Measurements from ENCODE around the gene NRXN2.

NRXN2 gene

GRCh38 chr11:64736654-64737053, 13.7 kb upstream of the NRXN2 start:
- Histone ChIP-seq H3K36me3 (ENCODE audit: control insufficient read depth in 2 of 2, insufficient read depth in 1 of 2, low read length in 2 of 2) (no peaks in the 10 kb centered on the region), H3K4me3 (ENCODE audit: low read depth, low read length) (no peak overlapping the region), H3K9me3 (ENCODE audit: control insufficient read depth, insufficient read depth, low read depth, low read length) (no peaks in the 10 kb centered on the region), H3K4me1 (ENCODE audit: control insufficient read depth, insufficient read depth, low read length) (no peaks in the 10 kb centered on the region), H3K27ac (ENCODE audit: extremely low read depth, low read depth, low read length) (no peak overlapping the region)
- 0 out of 2 replicates have a peak, but pooled peaks have one; percentile 21 for TF ChIP-seq REST (tag by site-specific recombination; IDR thresholded peaks at IDR 0.05)
- no peak for TF ChIP-seq REPIN1 (tag by site-specific recombination; IDR thresholded peaks at IDR 0.05; ENCODE audit: low read depth)
- CTCF ChIA-PET, result interaction anchor here (0.7 to 1.4 kb wide), 2 partner anchors 31 to 48 kb away, joined by 3 to 4 read pairs; no protein-coding TSS in a partner anchor
- POLR2A ChIA-PET, result interaction anchor here (0.6 kb wide), 1 partner anchor 15 kb away, joined by 3 read pairs; no protein-coding TSS in a partner anchor

- Histone ChIP-seq H3K36me3 (ENCODE audit: control insufficient read depth in 2 of 2, insufficient read depth in 1 of 2, low read length in 2 of 2) (no peaks in the 10 kb centered on the region), H3K27ac (ENCODE audit: extremely low read depth, low read depth, low read length) (no peak overlapping the region), H3K4me3 (ENCODE audit: low read depth, low read length) (no peak overlapping the region), H3K4me1 (ENCODE audit: control insufficient read depth, insufficient read depth, low read length) (no peaks in the 10 kb centered on the region), H3K9me3 (ENCODE audit: control insufficient read depth, insufficient read depth, low read depth, low read length) (no peaks in the 10 kb centered on the region)
- POLR2A ChIA-PET, result interaction anchor here (0.6 kb wide), 2 partner anchors 14 to 28 kb away, joined by 3 read pairs; no protein-coding TSS in a partner anchor
- CTCF ChIA-PET, result interaction anchor here (0.7 to 1.4 kb wide), 5 partner anchors 8 to 47 kb away, joined by 3 to 6 read pairs (median 4); no protein-coding TSS in a partner anchor
- no peak for TF ChIP-seq KLF1 (tag by site-specific recombination; IDR thresholded peaks at IDR 0.05)
- no peak for TF ChIP-seq TCF7L2 (IDR thresholded peaks at IDR 0.05; ENCODE audit: borderline replicate concordance, low read depth, low read length)
- no peak for TF ChIP-seq ZNF114 (tag by site-specific recombination; IDR thresholded peaks at IDR 0.05)
- TF ChIP-seq ZNF280C (tag by site-specific recombination; IDR thresholded peaks at IDR 0.05), result no peak
- no peak for TF ChIP-seq ZNF214 (tag by site-specific recombination; IDR thresholded peaks at IDR 0.05; ENCODE audit: borderline replicate concordance)
- no peak for TF ChIP-seq HOXA7 (CRISPR knock-in tag; IDR thresholded peaks at IDR 0.05; ENCODE audit: borderline replicate concordance)
- TF ChIP-seq ZNF157 (tag by site-specific recombination; IDR thresholded peaks at IDR 0.05), result no peak
These were observed 12.8 kb upstream of the NRXN2 start for GRCh38 chr11:64735725-64736259.

- no peak overlapping the region for H3K27ac ChIP-seq (ENCODE audit: extremely low read depth, low read depth, low read length)
- no peaks in the 10 kb centered on the region for H3K4me1 ChIP-seq (ENCODE audit: control insufficient read depth, insufficient read depth, low read length)
- POLR2A ChIA-PET, result no interaction called here
- no peak overlapping the region for H3K4me3 ChIP-seq (ENCODE audit: low read depth, low read length)
- H3K36me3 ChIP-seq (ENCODE audit: control insufficient read depth in 2 of 2, insufficient read depth in 1 of 2, low read length in 2 of 2), result no peaks in the 10 kb centered on the region
- TF ChIP-seq ZBTB17 (tag by site-specific recombination; IDR thresholded peaks at IDR 0.05), result no peak
- 0 out of 2 replicates have a peak, but pooled peaks have one; percentile 25 for TF ChIP-seq ZNF600 (tag by site-specific recombination; IDR thresholded peaks at IDR 0.05)
- TF ChIP-seq PRDM10 (tag by site-specific recombination; IDR thresholded peaks at IDR 0.05), result peak; percentile 34; the same call in 1 of the 2 replicates
- no peak for TF ChIP-seq FEZF1 (tag by site-specific recombination; IDR thresholded peaks at IDR 0.05)
- H3K9me3 ChIP-seq (ENCODE audit: control insufficient read depth, insufficient read depth, low read depth, low read length), result no peaks in the 10 kb centered on the region
- CTCF ChIA-PET, result interaction anchor here (1.0 to 2.4 kb wide), 6 partner anchors 8 to 46 kb away, joined by 3 to 10 read pairs (median 4); no protein-coding TSS in a partner anchor
These were observed 12.1 kb upstream of the NRXN2 start for GRCh38 chr11:64734811-64735724.
